Panc1 (cell line): ENCODE results near the gene TNNT3. TPM values are rescaled to one million over a fixed set of nuclear protein-coding genes. Genes with fewer than 3 reads are reported as not detected.
A peak's percentile ranks its signal among the peaks of the same experiment; 100 is the strongest.

Experiments
- ATAC-seq: fragments of 200-7000 bp; cut with Tn5 transposase; 2 replicates; pipeline ENCODE4 v1.9.1; 2020; ENCODE audit warnings: mild to moderate bottlenecking, moderate library complexity
- BruUV-seq: library from RNA; stranded (reverse); fragments of 400-500 nt; replicated peaks from 2 replicates; lab custom pipeline; 2021; lab: Mats Ljungman, UMichigan
- CTCF ChIA-PET: fragments of 300-600 bp; sonication (Branson Sonifier 250); formaldehyde crosslinking; loops from one replicate; lab custom pipeline; 2022; ENCODE audit warnings: antibody characterized with exemption; lab: Charles Lee
- POLR2A ChIA-PET: fragments of 300-600 bp; sonication (Branson Sonifier 250); formaldehyde crosslinking; loops from one replicate; lab custom pipeline; 2022; ENCODE audit warnings: antibody characterized with exemption; lab: Charles Lee
- DNase-seq: peaks from one replicate; pipeline ENCODE4 v3.0.0-alpha.2; 2010; ENCODE audit warnings: low read depth, low spot score
- H3K27ac ChIP-seq: 2 replicates; pipeline ENCODE4 v1.5.1; 2011; ENCODE audit warnings: mild to moderate bottlenecking, low read length, inconsistent platforms
- H3K27me3 ChIP-seq: fragments of 200-500 bp; sonication (Bioruptor generic); 2 replicates; pipeline ENCODE4 v1.6.0; 2014; ENCODE audit warnings: low read length, inconsistent platforms; ENCODE audit not compliant: control insufficient read depth, insufficient read depth
- H3K36me3 ChIP-seq: fragments of 200-500 bp; sonication (Bioruptor generic); 2 replicates; pipeline ENCODE4 v1.5.1; 2014; ENCODE audit warnings: inconsistent platforms, mild to moderate bottlenecking, low read length, moderate library complexity; ENCODE audit not compliant: control insufficient read depth, insufficient read depth
- H3K4me1 ChIP-seq: 2 replicates; pipeline ENCODE4 v1.5.1; 2011; ENCODE audit warnings: inconsistent platforms, mild to moderate bottlenecking, low read length, moderate library complexity; ENCODE audit not compliant: control insufficient read depth, insufficient read depth
- H3K4me3 ChIP-seq, 2 experiments: 2 replicates each; pipeline ENCODE4 v1.5.1; 2011 to 2012; ENCODE audit warnings: low read depth in 2 of 2, low read length in 2 of 2, mild to moderate bottlenecking in 2 of 2, inconsistent platforms in 1 of 2, moderate library complexity in 1 of 2
- H3K9me3 ChIP-seq: fragments of 200-500 bp; sonication (Bioruptor generic); 2 replicates; pipeline ENCODE4 v1.5.1; 2014; ENCODE audit warnings: low read depth, mild to moderate bottlenecking, inconsistent platforms, low read length, moderate library complexity; ENCODE audit not compliant: control insufficient read depth, insufficient read depth
- CTCF ChIP-seq: fragments of 450-650 bp; IDR thresholded peaks from 2 replicates; pipeline ENCODE4 v1.5.1; 2017; ENCODE audit warnings: mild to moderate bottlenecking
- POLR2AphosphoS5 ChIP-seq: IDR thresholded peaks from 2 replicates; pipeline ENCODE4 v1.6.1; 2012; ENCODE audit warnings: mild to moderate bottlenecking, low read depth, low read length, moderate library complexity
- REST ChIP-seq, 2 experiments: IDR thresholded peaks; 2 replicates each; pipeline ENCODE4 v1.6.1; 2011 to 2012; ENCODE audit warnings: low read depth in 2 of 2, control low read depth in 1 of 2, low read length in 1 of 2, mild to moderate bottlenecking in 1 of 2, moderate library complexity in 1 of 2; ENCODE audit not compliant: insufficient read depth in 1 of 2
- SIN3A ChIP-seq: IDR thresholded peaks from 2 replicates; pipeline ENCODE4 v1.6.1; 2012; ENCODE audit warnings: low read depth, mild to moderate bottlenecking, low read length, moderate library complexity, borderline replicate concordance; ENCODE audit not compliant: insufficient read depth
- TCF7L2 ChIP-seq: IDR thresholded peaks from 2 replicates; pipeline ENCODE4 v1.6.1; 2011; ENCODE audit warnings: mild to moderate bottlenecking, low read depth, low read length, inconsistent platforms
- in situ Hi-C: cut with HindIII; loops from 2 replicates; pipeline ENCODE4 v1.10.0; 2016; ENCODE audit warnings: low sequenced_read_pairs, low pct_unique_long_range_greater_than_20kb
- intact Hi-C: fragments of 100-400 bp; cut with micrococcal nuclease; formaldehyde crosslinking; loops from one replicate; pipeline ENCODE4 v1.10.0; 2022; ENCODE audit not compliant: unreplicated experiment
- total RNA-seq: library from RNA; stranded (reverse); gene quantifications from one replicate; pipeline ENCODE4 v1.2.1, GENCODE V29; 2021; ENCODE audit not compliant: unreplicated experiment

Gene TNNT3
- total RNA-seq, 1 experiment from 2014 or later, result 0.41 TPM

- H3K4me3 ChIP-seq, result no peak overlapping the region
- TF ChIP-seq REST (IDR thresholded peaks at IDR 0.05; ENCODE audit: insufficient read depth in 1 of 2, low read depth in 2 of 2, low read length in 1 of 2), result no peak
- TF ChIP-seq CTCF, result no peak
- TF ChIP-seq TCF7L2, result no peak
- no peak for TF ChIP-seq SIN3A
- TF ChIP-seq POLR2AphosphoS5, result no peak
- H3K27me3 ChIP-seq, result no peaks in the 10 kb centered on the region
- H3K27ac ChIP-seq, result peak overlapping the region; percentile 20; the same call in 1 of the 2 replicates
- ChIA-PET POLR2A (no interaction called here), CTCF (no interaction called here)
- H3K9me3 ChIP-seq, result no peaks in the 10 kb centered on the region
- no peaks in the 10 kb centered on the region for H3K36me3 ChIP-seq
- in situ Hi-C loops (no loop called here), intact Hi-C loops (no loop called here)
- BruUV-seq, result no TSS peak
- ATAC-seq, result no peak; the same call in 1 of the 2 replicates
- no peak for DNase-seq
- peaks cover 13% of the 10 kb centered on the region for H3K4me1 ChIP-seq
Observed at GRCh38 chr11:1879941-1880720, 39.4 kb upstream of the TNNT3 start.

- Histone ChIP-seq H3K27me3 (no peaks in the 10 kb centered on the region), H3K27ac (peak overlapping the region; percentile 20; the same call in 1 of the 2 replicates), H3K4me1 (peaks cover 9% of the 10 kb centered on the region), H3K9me3 (no peaks in the 10 kb centered on the region), H3K4me3 (no peak overlapping the region), H3K36me3 (no peaks in the 10 kb centered on the region)
- ChIA-PET POLR2A (no interaction called here), CTCF (interaction anchor here (0.6 to 2.7 kb wide), 6 partner anchors 36 to 228 kb away, joined by 3 to 24 read pairs (median 12); no protein-coding TSS in a partner anchor)
- intact Hi-C loops (no loop called here), in situ Hi-C loops (no loop called here)
- TF ChIP-seq SIN3A, result no peak
- TF ChIP-seq REST (IDR thresholded peaks at IDR 0.05; ENCODE audit: insufficient read depth in 1 of 2, low read depth in 2 of 2, low read length in 1 of 2), result no peak
- TF ChIP-seq CTCF, result no peak
- TF ChIP-seq POLR2AphosphoS5, result no peak
- TF ChIP-seq TCF7L2, result no peak
- no peak for DNase-seq
- no TSS peak for BruUV-seq
- ATAC-seq, result peak; percentile 15
Observed at GRCh38 chr11:1880746-1881441, 38.6 kb upstream of the TNNT3 start.
